ENCODE data around the gene GTPBP4. TPM values are rescaled to one million over a fixed set of nuclear protein-coding genes. Genes with fewer than 3 reads are reported as not detected.
A peak's percentile ranks its signal among the peaks of the same experiment; 100 is the strongest.
"Not testable (repeated sequence)": the region's sequence is repeated elsewhere in the genome, so short reads cannot be mapped to it uniquely, and the experiment has no call there.

Gene GTPBP4
- total RNA-seq, 1 experiment from 2014 or later = 57.2 TPM

DNA sequence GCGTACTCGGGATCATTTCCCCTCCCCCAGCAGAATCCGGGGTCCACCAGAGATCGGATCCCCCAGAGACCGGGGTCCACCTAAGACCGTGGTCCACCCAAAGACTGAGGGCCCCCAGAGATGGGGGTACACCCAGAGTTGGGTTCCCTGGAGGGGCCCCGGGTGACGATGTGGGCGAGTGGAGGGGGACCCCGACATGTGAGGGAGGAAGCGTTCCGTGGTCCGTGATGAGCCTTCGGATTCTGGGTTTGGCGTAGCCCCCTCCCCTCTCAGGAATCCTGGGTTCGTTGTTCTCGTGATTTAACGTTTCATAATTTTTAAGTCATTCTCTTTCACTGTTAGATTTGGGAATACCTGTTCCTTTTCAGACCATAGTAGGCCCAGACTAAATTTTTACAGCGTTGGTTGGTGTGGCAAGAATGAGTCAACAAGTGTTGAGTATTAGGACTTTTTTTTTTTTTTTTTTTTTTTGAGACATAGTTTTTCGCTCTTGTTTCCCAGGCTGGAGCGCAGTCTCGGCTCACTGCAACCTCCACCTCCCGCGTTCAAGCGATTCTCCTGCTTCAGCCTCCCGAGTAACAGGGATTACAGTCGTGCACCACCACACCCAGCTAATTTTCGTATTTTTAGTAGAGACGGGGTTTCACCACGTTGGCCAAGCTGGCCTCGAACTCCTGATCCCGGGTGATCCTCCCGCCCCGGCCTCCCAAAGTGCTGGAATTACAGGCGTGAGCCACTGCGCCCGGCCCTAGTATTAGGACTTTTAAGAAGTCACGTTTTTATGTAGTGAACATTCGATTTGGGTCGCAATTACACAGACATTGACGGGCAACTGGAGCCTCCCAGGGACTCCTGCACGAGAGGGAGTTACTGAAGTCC is 672 bp downstream of the GTPBP4 start:
- peak; percentile 19 for DNase-seq (ENCODE audit: low read depth)

GRCh38 chr10:990808-991207 is 2.6 kb downstream of the GTPBP4 start:
- DNase-seq (ENCODE audit: low read depth) = no peak

- DNase-seq (ENCODE audit: low read depth) = no peak
Observed at GRCh38 chr10:992467-992866, 4.2 kb downstream of the GTPBP4 start.

DNA sequence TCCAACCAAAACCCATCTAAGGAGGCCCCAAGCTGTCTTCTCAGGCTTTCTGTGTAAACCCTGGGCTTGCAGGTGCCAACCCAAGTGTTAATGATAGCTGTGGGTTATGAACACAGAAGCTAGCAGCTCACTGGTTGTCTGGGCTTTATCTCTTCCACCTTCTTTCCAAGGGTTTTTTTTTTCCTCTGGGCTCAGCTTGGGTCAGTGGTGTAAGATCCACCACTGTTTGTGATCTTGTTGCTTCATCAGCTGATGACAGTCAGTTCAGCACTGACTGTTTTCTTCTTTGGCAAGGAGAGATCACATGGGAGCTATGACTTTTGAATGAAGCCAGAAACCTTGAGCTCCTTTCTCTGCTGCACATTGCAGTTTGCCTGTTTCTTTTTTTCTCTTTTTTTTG is 4.6 kb downstream of the GTPBP4 start:
- DNase-seq (ENCODE audit: low read depth) = no peak

DNA sequence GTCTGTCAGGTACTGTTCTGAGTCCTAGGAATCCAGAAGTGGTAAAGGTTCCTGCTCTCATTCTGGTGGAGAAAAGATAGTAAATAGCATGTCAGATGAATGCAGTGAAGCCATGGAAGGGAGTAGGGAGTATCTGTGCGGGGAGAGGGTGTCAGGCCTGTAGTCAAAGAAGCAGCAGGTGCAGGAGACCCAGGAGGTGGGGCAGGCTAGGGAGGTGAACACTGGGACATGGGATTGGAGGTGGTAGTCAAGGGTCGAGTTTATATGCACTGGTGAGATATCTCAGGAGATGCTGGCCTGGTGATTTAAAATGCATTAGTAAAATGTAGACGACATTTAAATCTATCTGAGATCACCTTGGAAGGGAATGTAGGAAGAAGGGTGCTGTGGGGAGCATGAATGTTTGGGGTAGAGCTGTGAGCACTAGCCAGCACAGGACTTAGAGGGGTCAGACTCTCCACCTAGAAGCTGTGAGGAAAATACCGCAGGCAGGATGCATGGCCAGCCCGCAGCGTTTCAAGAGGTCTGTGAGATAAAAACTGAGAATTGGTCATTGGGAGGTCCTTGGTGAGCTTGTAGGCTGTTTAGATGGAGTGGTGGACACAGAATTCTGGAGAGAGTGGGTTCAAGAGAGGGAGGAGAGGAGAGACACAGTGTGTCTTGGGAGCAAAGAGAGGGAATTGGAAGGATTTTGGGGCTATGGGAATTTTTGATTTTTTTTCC is 6.8 kb downstream of the GTPBP4 start:
- DNase-seq (ENCODE audit: low read depth) = no peak

DNA sequence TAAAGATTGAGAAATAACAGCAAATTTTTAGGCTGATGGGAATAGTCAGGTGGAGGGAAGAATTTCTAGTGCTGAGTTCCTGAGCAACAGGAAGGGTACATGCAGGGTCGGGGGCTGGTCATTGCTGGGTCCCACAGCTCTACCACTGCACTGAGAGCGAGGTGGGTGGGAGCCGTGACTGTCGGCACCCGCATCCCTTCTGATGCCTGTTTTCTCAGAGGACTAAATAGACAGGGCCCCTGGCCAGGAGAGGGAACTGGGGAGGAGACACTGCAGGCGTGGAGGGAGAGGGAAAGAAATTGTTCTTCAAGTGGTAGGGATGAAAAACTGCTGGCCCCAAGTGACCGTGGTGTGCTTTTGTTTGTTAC is 7.3 kb downstream of the GTPBP4 start:
- DNase-seq (ENCODE audit: low read depth) = no peak

DNA sequence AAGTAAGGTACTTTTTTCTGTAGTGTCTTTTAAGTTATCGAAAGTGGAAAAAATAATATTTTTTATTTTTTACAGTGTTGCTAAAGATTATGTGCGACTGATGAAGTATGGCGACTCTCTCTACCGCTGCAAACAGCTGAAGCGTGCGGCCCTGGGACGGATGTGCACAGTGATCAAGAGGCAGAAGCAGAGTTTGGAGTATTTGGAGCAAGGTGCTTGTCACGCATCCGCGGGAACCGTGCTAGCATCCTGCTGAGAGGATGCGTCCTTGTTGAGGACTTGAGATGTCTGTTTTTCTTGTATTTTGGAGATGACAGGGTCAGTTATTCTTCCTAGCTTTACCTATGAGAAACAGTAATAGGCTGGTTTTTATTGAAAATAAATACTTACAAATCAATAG is 7.8 kb downstream of the GTPBP4 start:
- DNase-seq (ENCODE audit: low read depth) = no peak

DNA sequence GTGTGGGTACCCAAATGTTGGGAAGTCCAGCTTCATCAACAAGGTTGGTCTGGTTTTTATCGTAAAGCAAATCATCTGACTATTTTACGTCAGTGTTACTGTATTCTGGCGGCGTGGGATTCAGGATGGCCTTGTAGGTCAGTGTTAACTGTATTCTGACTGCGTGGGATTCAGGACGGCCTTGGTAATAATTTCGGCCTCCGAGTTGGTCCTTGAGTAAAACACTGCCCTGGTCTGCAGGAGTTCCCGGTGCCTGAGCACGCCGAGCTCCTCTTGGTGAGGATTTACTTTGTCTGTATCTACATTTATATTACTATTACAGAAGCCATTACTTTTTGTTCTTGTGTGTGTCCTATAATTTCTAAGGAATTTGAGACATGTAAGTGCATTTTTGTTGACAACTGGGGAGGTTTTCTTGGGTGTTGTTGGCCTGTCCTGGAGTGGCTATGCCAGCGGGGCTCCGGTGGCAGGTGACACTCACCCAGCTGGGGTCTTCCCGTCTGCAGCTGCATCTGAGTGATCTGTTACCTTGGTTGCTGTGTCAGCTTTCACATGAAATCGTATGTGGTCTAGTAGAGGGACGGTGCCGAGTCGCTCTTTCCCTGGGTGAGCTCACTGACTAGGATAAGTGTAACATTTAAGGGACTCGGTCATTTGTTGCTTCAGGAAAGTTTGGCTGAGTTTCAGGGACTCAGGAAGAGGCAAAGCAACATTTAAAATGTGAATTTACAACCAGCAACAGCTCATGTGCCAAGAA is 9.2 kb downstream of the GTPBP4 start:
- DNase-seq (ENCODE audit: low read depth) = no peak

DNA sequence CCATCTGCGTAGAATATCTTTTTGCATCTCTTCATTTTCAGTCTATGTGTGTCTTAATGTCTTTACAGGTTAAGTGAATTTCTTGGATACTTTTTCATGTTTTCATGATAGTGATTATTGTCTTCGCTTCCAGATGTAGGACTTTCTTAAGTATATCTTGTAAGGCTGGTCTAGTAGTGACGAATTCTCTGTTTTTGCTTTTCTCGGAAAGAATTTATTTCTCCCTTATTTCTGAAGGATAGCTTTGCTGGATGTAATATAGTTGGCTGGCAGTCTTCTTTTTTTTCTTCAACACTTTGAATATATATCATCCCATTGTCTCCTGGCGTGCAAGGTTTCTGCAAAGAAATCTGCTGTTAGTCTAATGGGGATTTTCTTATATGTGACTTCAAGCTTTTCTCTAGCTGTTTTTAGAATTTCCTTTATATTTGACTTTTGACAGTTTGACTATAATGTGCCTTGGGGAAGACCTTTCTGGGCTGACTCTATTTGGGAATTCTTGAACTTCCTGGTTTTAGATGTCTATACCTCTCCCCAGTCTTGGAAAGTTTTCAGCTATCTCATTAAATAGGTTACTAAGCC is 14.3 kb downstream of the GTPBP4 start:
- DNase-seq (ENCODE audit: low read depth) = no peak

DNA sequence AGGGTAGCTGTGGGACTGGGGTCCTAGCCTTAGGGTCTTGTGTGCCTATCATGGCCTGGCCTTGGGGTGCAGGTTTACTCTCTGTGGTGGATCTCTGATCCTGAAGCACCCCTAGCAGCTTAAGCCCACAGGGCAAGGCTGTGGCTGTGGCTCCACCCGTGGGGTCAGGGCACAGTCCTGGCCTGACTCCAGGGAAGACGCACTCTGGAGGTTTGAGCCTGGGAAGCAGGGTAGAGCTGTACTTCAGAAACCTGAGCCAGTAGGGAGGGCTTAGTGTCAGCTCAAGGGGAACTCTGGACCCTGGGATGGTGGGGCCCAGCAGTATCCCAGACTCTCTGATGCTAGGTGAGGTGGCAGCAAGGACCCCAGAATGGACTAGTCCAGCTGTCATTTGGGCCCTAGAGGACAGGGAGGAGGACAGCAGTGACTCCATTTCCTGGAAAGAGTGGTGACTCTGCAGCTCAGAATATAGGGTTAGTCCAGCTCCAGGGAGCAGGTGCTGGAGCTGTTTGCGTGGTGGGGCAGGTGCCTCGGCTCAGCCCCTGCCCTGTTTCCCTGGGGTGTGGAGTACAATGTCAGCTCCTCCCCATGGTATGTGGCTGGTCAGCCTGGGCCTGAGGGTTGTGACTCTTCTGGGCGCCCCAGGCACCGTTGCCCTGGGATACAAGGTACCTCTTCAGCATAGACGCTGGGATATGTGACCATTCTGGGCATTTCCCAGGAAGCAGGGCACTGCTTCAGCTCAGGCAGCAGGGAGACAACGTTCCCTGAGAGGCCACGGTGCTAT is 15.8 kb downstream of the GTPBP4 start:
- DNase-seq (ENCODE audit: low read depth) = no peak

DNA sequence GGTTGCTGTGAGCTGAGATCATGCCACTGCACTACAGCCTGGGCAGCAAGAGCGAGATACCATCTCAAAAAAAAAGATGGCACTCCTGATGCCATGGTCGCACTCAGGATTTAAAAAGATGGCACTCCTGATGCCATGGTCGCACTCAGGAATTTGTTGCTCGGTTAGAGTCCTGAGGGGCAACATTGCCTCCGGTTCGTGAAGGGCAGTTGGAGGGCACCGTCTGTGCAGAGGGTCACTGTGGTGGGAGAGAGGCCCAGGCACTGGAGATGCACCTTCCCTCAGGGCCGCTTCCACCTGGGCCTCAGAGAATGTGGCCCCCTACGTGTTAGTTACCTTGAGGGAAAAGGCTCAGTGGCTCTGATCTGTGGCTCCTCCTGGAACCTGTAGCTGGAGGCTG is 18.3 kb downstream of the GTPBP4 start:
- no peak for DNase-seq (ENCODE audit: low read depth)

DNA sequence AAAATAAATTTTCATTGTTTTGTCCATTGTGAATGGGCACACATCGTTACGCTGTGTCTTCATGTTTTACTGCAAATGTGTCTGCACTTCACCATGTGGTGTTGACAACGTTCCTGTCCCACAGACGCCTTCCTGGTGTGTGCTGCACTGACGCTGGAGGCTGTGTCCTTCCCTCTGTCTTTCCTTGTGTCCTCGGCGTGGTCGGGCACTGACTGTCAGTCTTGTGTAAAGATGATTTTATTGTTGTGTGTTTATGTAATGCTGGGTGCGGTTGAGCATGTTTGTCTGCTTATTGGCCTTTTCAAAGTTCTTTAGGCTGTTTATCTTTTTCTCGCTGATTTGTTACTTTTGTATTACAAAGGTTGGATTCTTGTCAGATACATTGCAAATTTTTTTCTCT is 19.3 kb downstream of the GTPBP4 start:
- DNase-seq (ENCODE audit: low read depth) = no peak

DNA sequence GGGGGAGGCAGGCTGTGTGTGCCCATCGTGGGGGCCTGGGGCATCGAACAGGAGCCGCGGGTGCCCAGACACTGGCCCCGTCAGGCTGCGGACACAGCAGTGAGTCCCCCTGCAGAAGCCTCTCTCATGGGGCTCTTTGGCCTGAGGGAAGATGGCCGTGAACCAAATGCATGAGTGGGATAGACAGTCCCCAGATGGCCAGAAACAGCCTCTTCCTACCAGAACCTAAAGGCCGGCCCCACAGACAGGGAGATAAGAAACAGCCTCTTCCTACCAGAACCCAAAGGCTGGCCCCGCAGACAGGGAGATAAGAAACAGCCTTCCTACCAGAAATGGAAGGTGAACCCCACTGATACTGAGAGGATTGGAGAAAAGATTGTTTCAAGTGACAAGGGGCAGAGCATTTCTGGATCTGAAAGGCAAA is 20.8 kb downstream of the GTPBP4 start:
- no peak for DNase-seq (ENCODE audit: low read depth)

DNA sequence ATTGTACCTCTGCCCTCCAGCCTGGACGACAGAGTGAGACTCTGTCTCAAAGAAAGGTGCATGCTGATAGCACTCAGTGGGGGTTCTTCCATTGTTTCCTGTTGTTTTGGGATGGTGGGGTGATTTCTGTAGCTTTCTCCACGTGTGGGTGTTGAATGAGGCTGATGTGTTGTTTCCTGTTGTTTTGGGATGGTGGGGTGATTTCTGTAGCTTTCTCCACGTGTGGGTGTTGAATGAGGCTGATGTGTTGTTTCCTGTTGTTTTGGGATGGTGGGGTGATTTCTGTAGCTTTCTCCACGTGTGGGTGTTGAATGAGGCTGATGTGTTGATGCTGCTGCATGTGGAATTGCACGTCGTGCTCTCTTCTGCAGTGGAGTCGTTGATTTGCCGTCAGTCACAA is 21.7 kb downstream of the GTPBP4 start:
- not testable (repeated sequence) for DNase-seq (ENCODE audit: low read depth)

DNA sequence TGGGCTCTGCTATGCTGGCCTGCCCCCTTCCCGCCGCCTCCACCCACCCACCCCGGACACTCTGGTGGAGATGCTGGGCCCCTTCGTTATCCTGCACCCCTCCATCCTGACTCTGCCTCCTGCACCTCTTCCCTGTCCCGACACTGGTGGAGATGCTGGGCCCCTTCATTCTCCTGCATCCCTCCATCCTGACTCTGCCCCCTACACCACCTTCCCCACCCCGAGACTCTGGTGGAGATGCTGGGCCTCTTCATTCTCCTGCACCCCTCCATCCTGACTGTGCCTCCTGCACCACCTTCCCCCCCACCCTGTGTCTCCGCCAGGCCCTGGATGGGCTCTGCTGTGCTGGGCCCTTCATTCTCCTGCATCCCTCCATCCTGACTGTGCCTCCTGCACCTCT is 22.5 kb downstream of the GTPBP4 start:
- no peak for DNase-seq (ENCODE audit: low read depth)

DNA sequence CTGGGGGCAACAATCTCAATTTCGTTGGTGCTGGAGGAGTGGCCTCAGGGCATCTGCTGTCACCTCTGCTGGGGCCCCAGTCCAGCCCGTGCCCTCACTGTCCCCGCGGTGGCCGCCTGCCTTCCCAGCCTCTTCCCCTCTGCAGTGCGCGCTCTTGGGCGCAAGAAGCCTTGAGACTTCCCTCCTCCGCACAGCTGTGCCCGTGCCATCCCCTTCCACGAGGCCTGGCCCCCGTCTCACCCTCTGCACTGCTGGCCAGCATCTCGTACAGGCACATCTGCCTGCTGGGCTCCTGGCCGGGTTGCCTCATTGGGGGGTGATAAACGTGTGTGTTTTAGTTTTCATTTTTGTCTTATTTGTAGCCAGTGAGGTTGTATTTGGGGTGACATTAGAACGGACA is 23.5 kb downstream of the GTPBP4 start:
- DNase-seq (ENCODE audit: low read depth) = no peak

DNA sequence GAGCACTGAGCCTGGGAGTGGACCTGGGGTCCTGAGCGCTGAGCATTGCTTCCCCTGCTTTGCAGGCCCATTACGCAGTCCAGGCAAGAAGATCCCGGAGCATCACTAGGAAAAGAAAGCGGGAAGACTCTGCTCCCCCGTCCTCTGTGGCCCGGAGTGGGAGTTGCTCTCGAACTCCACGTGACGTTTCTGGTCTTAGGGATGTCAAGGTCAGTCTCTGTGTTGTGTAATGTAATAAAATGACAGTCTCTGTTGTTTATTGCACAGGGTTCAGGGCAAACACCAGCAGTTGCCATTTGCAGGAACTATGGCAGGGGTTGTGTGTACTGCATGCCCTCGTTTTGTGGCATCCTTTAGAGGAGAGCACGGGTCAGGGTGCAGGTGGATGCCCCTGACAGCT is 27.5 kb downstream of the GTPBP4 start:
- DNase-seq (ENCODE audit: low read depth) = no peak

DNA sequence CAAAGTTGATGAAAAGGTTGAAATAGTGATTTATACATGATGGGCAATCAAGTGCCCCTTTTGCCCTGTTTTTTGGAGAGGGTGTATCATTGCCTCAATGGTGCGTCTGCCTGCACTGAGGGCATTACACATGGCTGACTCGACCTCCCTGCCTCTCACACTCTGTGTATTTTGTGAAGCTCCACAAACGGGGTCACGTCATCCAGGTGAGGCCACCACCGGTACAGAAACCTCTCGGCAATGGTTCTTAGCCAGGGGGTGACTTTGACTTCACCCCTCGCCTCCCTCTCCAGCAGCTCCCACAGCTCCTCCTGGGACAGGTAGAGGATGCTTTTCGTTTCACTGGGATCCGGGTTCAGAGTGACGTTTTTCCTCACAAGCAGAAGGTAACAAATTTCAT is 31.1 kb downstream of the GTPBP4 start:
- DNase-seq (ENCODE audit: low read depth) = no peak

- no peak for DNase-seq (ENCODE audit: low read depth)
Observed at GRCh38 chr10:1020460-1020859, 32.2 kb downstream of the GTPBP4 start.

GRCh38 chr10:1020958-1021357 is 32.7 kb downstream of the GTPBP4 start:
- no peak for DNase-seq (ENCODE audit: low read depth)

- no peak for DNase-seq (ENCODE audit: low read depth)
Observed at GRCh38 chr10:1022413-1022812, 34.2 kb downstream of the GTPBP4 start.

All from LHCN-M2 (cell line).